Measurements from ENCODE around the gene CAPN12. TPM values are rescaled to one million over a fixed set of nuclear protein-coding genes. Genes with fewer than 3 reads are reported as not detected.

CAPN12 gene
- total and polyA plus RNA-seq, 2 of the 8 experiments (the other 6 are each of a cell fraction or from before 2014, with no cell fraction given), result 8.8 to 20.0 TPM

GRCh38 chr19:38729653-38730469 is 14.4 kb downstream of the CAPN12 start (continued):
- TF ChIP-seq SIN3A (conservative IDR thresholded peaks at IDR 0.05 in 1 of 2, IDR thresholded peaks at IDR 0.05 in 1 of 2; ENCODE audit: low read depth in 1 of 2, low read length in 2 of 2) (no peak; a peak in 1 of 4 replicates), HDAC2 (IDR thresholded peaks at IDR 0.05; ENCODE audit: borderline replicate concordance in 1 of 2, low read depth in 2 of 2, low read length in 2 of 2) (no peak), CHD2 (IDR thresholded peaks at IDR 0.05; ENCODE audit: low read length) (no peak), CTBP2 (IDR thresholded peaks at IDR 0.05; ENCODE audit: borderline replicate concordance, insufficient read depth, insufficient read length, low read length) (no peak), RAD21 (IDR thresholded peaks at IDR 0.05 in 1 of 2, conservative IDR thresholded peaks at IDR 0.05 in 1 of 2; ENCODE audit: low read depth in 2 of 2, low read length in 2 of 2) (peak; percentile 72 to 78), ATF3 (IDR thresholded peaks at IDR 0.05; ENCODE audit: insufficient read depth, low read depth, low read length) (no peak), SRF (IDR thresholded peaks at IDR 0.05; ENCODE audit: low read depth, low read length) (no peak), SIX5 (IDR thresholded peaks at IDR 0.05; ENCODE audit: low read depth, low read length) (no peak), RNF2 (IDR thresholded peaks at IDR 0.05; ENCODE audit: borderline replicate concordance, low read depth, low read length, missing control alignments, poor library complexity, severe bottlenecking) (no peak), TBP (IDR thresholded peaks at IDR 0.05; ENCODE audit: low read depth, low read length) (no peak), POLR2AphosphoS5 (IDR thresholded peaks at IDR 0.05; ENCODE audit: low read depth, low read length) (no peak), CREB1 (IDR thresholded peaks at IDR 0.05) (0 out of 2 replicates have a peak, but pooled peaks have one; percentile 50), HDAC6 (IDR thresholded peaks at IDR 0.05; ENCODE audit: low read depth, low read length) (no peak), FOSL1 (IDR thresholded peaks at IDR 0.05; ENCODE audit: insufficient read depth, low read depth, low read length) (no peak), CBX5 (IDR thresholded peaks at IDR 0.05; ENCODE audit: low read depth, low read length) (no peak), EZH2 (IDR thresholded peaks at IDR 0.05; ENCODE audit: low read depth, low read length, severe bottlenecking) (no peak), JUND (IDR thresholded peaks at IDR 0.05; ENCODE audit: low read length) (no peak), CTCF (IDR thresholded peaks at IDR 0.05; ENCODE audit: control extremely low read depth in 1 of 3, insufficient read depth in 1 of 3, low read depth in 1 of 3, low read length in 3 of 3) (peak; percentile 95 to 97 (median 96)), ASH2L (IDR thresholded peaks at IDR 0.05; ENCODE audit: low read length) (no peak)
